A673 (cell line): ENCODE data around the gene MRPL58. TPM values are rescaled to one million over a fixed set of nuclear protein-coding genes. Genes with fewer than 3 reads are reported as not detected.

Experiments
- BruUV-seq: library from RNA; stranded (reverse); fragments of 400-500 nt; replicated peaks from 2 replicates; lab custom pipeline; 2021; lab: Mats Ljungman, UMichigan
- CTCF ChIA-PET: fragments of 300-600 bp; sonication (Branson Sonifier 250); formaldehyde crosslinking; loops from one replicate; lab custom pipeline; 2022; ENCODE audit warnings: antibody characterized with exemption; lab: Charles Lee
- POLR2A ChIA-PET: fragments of 300-600 bp; sonication (Branson Sonifier 250); formaldehyde crosslinking; loops from one replicate; lab custom pipeline; 2022; ENCODE audit warnings: antibody characterized with exemption; ENCODE audit not compliant: low non-redundant PET; lab: Charles Lee
- DNase-seq: peaks from one replicate; pipeline ENCODE4 v3.0.0-alpha.2; 2015; ENCODE audit warnings: low spot score
- H3K27ac ChIP-seq: fragments of 200-600 bp; sonication (generic); 2 replicates; pipeline ENCODE4 v1.5.1; 2016; ENCODE audit warnings: mixed run types, low read depth, mild to moderate bottlenecking, mixed read lengths, antibody characterized with exemption, low read length; ENCODE audit not compliant: poor library complexity, severe bottlenecking
- H3K27me3 ChIP-seq: fragments of 200-600 bp; sonication (generic); replicated peaks from 2 replicates; pipeline ENCODE4 v1.6.1; 2017; ENCODE audit warnings: mixed run types, low read depth, mild to moderate bottlenecking, mixed read lengths, antibody characterized with exemption, low read length; ENCODE audit not compliant: insufficient read depth, poor library complexity
- H3K36me3 ChIP-seq: fragments of 200-600 bp; sonication (generic); 2 replicates; pipeline ENCODE4 v1.6.1; 2016; ENCODE audit warnings: mixed run types, mild to moderate bottlenecking, mixed read lengths, antibody characterized with exemption, low read length; ENCODE audit not compliant: insufficient read depth, poor library complexity, severe bottlenecking
- H3K4me1 ChIP-seq: fragments of 200-600 bp; sonication (generic); 2 replicates; pipeline ENCODE4 v1.6.1; 2017; ENCODE audit warnings: mixed run types, mild to moderate bottlenecking, mixed read lengths, antibody characterized with exemption, low read length; ENCODE audit not compliant: insufficient read depth, poor library complexity, severe bottlenecking
- H3K4me3 ChIP-seq: fragments of 200-600 bp; sonication (generic); 2 replicates; pipeline ENCODE4 v1.5.1; 2016; ENCODE audit warnings: low read depth, mixed run types, mild to moderate bottlenecking, mixed read lengths, low read length; ENCODE audit not compliant: poor library complexity, severe bottlenecking
- H3K9me3 ChIP-seq: fragments of 200-600 bp; sonication (generic); 2 replicates; pipeline ENCODE4 v1.6.1; 2016; ENCODE audit warnings: mixed run types, low read depth, mild to moderate bottlenecking, mixed read lengths, antibody characterized with exemption, low read length; ENCODE audit not compliant: poor library complexity, severe bottlenecking
- CTCF ChIP-seq: fragments of 300-800, 200-600 bp; sonication (generic); conservative IDR thresholded peaks from 2 replicates; pipeline ENCODE4 v1.5.1; 2017; ENCODE audit warnings: low read depth, mild to moderate bottlenecking, antibody characterized with exemption, low read length, moderate library complexity, mixed read lengths
- EZH2 ChIP-seq: fragments of 200-600 bp; sonication (generic); IDR thresholded peaks from 2 replicates; pipeline ENCODE4 v1.6.1; 2017; ENCODE audit warnings: borderline replicate concordance, low read depth, mild to moderate bottlenecking, mixed read lengths, antibody characterized with exemption, low read length; ENCODE audit not compliant: poor library complexity, severe bottlenecking
- intact Hi-C: fragments of 100-400 bp; cut with micrococcal nuclease; formaldehyde crosslinking; loops from one replicate; pipeline ENCODE4 v1.10.0; 2022; ENCODE audit not compliant: unreplicated experiment
- total RNA-seq: library from RNA; stranded (reverse); gene quantifications from 2 replicates; pipeline ENCODE4 v1.2.3, GENCODE V29; 2021

The MRPL58 gene
- total RNA-seq, 1 experiment from 2014 or later, result 61.4 TPM

GRCh38 chr17:75019146-75019545 lies 6.7 kb downstream of the MRPL58 start:
- Histone ChIP-seq H3K27ac (no peak overlapping the region), H3K27me3 (no peaks in the 10 kb centered on the region), H3K4me3 (no peak overlapping the region), H3K36me3 (peaks cover 14% of the 10 kb centered on the region), H3K9me3 (no peaks in the 10 kb centered on the region), H3K4me1 (no peaks in the 10 kb centered on the region)
- no TSS peak for BruUV-seq
- ChIA-PET CTCF (interaction anchor here (0.7 kb wide), 1 partner anchor 57 kb away, joined by 3 read pairs; no protein-coding TSS in a partner anchor), POLR2A (no interaction called here)
- DNase-seq, result no peak
- intact Hi-C loops, result no loop called here
- no peak for TF ChIP-seq CTCF
- no peak for TF ChIP-seq EZH2

- DNase-seq, result no peak
- Histone ChIP-seq H3K4me1 (no peaks in the 10 kb centered on the region), H3K4me3 (no peak overlapping the region), H3K27me3 (no peaks in the 10 kb centered on the region), H3K27ac (no peak overlapping the region), H3K36me3 (peaks cover 14% of the 10 kb centered on the region), H3K9me3 (no peaks in the 10 kb centered on the region)
- BruUV-seq, result no TSS peak
- no peak for TF ChIP-seq CTCF
- TF ChIP-seq EZH2, result no peak
- CTCF ChIA-PET, result interaction anchor here (0.7 kb wide), 1 partner anchor 58 kb away, joined by 3 read pairs; no protein-coding TSS in a partner anchor
- POLR2A ChIA-PET, result no interaction called here
- intact Hi-C loops, result no loop called here
These were observed 7.2 kb downstream of the MRPL58 start for GRCh38 chr17:75019710-75020109.

GRCh38 chr17:75020331-75021110 lies 8.1 kb downstream of the MRPL58 start:
- ChIA-PET POLR2A (no interaction called here), CTCF (no interaction called here)
- Histone ChIP-seq H3K4me3 (no peak overlapping the region), H3K27ac (no peak overlapping the region), H3K27me3 (no peaks in the 10 kb centered on the region), H3K36me3 (peaks cover 14% of the 10 kb centered on the region), H3K4me1 (no peaks in the 10 kb centered on the region), H3K9me3 (no peaks in the 10 kb centered on the region)
- TSS peak; percentile 32 for BruUV-seq
- TF ChIP-seq CTCF, result no peak
- no peak for TF ChIP-seq EZH2
- intact Hi-C loops, result no loop called here
- no peak for DNase-seq
